GM12873 (cell line): ENCODE data around the gene KYAT1.
A peak's percentile ranks its signal among the peaks of the same experiment; 100 is the strongest.

Source experiments
- CTCF ChIP-seq: IDR thresholded peaks from 2 replicates; pipeline ENCODE4 v1.5.1; 2012; ENCODE audit warnings: low read depth, mild to moderate bottlenecking, moderate library complexity, low read length, control low read depth; ENCODE audit not compliant: insufficient read depth; ENCODE audit errors: missing control alignments

KYAT1 gene

DNA sequence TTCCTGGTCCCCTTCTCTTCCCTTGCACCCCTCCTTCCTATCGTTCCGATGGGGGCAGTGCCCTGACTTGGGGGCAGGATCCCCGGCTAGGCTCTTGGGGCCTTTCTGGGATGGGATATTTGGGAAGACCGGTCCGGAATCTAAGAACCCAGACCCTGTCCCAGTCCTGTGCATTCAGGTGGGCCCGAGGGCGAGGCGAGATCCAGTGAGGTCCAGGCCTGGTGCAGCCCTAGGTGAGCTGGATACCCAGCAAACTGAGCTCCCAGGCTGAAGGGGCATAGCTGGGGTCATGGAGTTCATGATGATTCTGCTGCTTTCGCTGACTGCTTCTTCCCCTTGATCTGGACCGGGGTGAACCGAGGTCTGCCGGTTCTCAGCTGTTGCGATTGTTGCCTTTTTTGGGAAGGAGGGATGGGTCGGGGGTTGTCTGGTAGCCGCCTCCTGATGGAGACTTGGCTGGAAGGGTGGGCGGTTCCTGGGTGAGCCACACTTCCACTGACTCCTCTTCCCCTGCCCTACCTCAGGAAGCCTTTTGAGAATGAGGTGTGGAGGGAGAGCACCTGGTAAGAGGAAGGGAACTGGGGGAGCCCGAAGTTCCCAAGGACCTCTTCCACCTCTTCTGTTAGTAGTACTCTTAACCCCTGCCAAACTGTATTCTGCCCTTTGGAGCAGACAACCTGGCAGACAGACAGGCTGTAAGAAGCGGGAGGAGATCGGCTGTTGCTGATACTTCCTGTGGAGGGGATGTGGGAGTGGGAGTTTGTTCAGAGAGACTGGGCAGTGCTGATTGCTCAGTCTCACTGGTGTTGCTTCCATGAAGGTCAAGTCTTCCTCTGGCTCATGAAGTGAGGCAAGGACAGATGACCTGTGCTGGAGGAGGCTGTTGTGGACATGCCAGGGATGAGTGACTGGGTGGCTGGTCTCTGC lies 1.2 kb upstream of the KYAT1 start:
- no peak for TF ChIP-seq CTCF

DNA sequence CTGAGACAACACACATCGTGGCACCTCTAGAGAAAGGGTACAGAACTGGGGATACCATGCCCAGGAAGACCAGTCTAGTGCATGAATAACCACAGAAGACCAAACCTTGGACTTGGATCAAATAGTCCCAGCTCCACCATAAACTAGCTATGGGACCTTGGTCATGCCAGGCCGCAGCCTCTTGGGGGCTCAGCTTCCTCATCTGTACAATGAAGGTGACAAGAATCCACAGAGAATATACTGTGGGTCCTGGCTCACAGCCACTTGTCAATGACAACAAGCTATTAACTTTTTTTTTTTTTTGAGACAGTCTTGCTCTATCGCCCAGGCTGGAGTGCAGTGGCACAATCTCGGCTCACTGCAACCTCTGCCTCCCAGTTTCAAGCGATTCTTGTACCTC lies 3.9 kb downstream of the KYAT1 start:
- TF ChIP-seq CTCF = no peak

DNA sequence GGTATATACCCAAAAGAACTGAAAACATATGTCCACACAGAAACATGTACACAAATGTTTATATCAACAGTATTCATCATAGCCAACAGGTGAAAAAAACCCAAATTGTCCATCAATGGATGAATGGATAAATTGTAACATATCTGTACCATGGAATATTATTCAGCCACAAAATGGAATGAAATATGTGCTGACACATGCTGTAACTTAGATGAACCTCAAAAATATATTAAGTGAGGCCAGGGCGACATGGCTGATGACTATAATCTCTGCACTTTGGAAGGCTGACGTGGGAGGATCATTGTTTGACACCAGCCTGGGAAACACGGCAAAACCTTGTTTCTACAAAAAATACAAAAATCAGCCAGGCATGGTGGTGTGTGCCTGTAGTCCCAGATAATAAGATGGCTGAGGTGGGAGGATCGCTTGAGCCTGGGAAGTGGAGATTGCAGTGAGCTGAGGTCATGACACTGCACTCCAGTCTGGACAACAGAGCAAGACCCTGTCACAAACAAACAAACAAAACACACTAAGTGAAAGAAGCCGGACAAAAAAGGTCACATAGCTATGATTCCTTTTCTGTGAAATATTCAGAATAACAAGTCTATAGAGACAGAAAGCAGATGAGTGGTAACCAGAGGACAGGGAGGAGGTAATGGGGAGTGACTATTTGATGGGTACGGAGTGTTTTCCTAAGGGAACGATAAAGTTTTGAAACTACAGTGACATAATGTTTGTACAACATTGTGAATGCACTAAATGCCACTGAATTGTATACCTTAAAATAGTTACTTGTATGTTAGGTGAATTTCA lies 11.4 kb downstream of the KYAT1 start:
- no peak for TF ChIP-seq CTCF

DNA sequence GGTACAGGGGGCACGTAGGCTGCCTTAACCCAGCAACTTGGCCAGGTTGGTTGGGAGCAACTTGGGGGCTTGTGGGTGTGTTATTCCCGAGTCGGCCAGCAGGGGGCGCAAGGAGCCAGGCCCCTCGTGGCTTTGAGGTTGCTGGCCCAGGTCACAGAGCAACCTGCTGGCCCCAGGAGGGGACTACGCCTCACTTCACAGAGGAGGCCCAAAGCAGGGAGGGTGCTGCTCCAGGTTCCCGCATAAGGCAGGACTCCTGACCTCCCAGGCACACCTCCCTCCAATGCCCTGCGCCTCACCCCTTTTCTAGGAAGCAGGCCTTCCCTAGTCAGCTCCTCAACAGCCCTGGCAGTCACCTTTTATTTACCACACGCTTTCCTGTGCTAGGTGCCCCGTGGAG lies 18.1 kb downstream of the KYAT1 start:
- peak; percentile 98 for TF ChIP-seq CTCF

- TF ChIP-seq CTCF = no peak
Observed at GRCh38 chr9:128862401-128862851, 19.3 kb downstream of the KYAT1 start.

- no peak for TF ChIP-seq CTCF
Observed at GRCh38 chr9:128861501-128861900, 20.2 kb downstream of the KYAT1 start.

DNA sequence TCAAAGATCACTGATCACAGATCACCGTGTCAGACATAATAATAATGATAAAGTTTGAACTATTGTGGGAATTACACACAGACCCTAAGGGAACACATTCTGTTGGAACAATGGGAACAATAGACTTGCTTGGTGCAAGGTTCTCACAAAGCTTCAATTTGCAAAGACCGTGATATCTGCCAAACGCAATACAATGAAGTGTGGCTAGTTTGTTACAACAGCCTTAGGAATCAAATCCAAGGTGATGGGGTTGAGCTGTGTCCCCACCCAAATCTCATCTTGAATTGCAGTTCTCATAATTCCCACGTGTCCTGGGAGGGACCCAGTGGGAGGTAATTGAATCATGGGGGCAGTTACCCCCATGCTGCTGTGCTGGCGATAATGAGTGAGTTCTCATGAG lies 20.8 kb downstream of the KYAT1 start:
- TF ChIP-seq CTCF = no peak
